HG03108 (cell line): ENCODE data around the gene CMKLR1.

Source experiments
- ATAC-seq: cut with Tn5 transposase; IDR thresholded peaks from one replicate; pipeline ENCODE4 v1.9.1; 2021; ENCODE audit warnings: moderate library complexity; ENCODE audit not compliant: unreplicated experiment

CMKLR1 gene

DNA sequence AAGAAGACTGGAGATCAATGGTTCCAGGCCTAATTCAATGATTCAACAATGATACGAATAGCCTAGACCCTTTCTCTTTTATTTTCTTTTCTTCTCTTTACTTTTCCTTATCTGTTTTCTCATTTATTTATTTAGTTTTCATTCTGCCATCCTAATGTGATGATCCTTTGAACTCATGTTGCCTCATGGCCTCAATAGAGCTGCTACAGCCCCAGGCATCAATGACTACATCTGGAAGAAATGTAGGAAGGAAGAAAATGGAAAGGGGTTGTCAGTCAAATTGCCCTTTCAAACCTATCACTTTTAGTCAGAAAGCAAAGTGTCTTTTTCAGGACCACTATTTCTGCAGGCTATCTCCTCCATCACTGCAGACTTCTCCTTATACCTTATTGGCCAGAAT, 69.9 kb downstream of the CMKLR1 start:
- no peak for ATAC-seq

DNA sequence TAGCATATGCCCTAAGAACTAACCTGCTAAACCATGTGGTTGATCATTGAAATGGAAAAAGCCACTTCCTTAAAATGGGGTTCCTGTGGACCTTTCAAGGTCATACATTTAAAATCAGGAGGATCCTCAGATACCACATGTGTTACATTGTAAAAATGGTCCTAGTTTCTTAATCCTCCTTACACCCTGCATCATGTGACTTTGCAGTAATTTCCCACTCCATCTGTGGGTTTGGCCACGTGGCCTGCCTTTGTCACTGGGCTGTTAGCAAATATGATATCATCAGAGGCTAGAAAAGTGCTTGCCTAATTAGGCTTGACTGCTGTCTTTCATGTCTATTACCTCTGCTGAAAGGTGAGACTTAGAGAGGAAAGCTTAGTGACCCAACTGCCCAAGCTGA, 70.7 kb downstream of the CMKLR1 start:
- ATAC-seq, result no peak

DNA sequence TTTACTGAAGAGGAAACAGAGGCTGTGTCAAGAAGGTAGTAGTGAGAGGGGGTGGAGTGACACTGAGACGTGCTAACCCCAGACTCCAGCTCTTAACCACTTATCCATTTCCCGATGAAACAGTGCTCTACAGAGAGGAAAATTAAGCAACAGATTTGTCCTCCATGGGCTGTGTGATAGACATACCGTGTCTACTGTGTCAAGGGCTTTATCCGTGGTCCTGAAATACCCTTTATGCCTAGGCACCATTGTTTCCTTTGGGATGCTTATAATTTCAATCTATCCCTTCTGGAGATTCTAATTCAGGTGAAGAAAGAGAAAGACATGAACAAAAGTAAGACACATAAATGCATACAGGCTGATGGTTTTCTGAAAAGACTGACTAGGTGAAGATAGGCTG, 71.7 kb downstream of the CMKLR1 start:
- no peak for ATAC-seq

DNA sequence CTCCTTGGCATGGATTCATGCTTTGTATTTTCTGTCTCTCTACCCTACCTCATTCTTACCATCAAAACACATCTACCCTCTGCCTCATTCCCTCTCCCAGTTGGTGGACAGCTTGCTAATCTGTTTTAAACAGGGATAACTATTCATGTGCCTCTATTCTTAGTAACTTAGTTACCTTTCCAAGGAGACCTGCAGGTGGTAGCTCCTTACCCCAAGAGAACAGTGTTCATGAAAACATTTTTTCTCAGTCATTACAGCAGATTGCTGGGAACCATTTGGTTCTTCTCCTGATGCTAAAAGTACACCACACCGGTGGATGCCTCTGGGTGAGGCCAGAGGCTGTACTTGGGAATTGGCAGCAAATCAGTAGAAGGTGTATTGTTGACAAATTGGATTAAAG, 73.0 kb downstream of the CMKLR1 start:
- ATAC-seq, result no peak

DNA sequence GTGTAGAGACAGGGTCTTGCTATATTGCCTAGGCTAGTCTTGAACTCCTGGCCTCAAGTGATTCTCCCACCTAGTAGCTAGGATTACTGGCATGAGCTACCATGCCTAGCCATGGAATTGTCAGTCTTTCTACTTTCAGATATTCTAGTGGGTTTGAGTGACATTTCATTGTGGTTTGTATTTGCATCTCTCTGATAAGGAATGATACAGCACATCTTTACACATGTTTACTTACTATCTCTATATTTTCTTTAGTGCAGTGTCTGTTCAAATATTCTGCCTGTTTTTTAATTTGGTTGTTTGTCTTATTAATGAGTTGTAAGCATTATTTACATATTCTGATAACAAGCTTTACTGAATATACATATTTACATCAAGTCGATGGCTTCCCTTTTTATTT, 73.6 kb downstream of the CMKLR1 start:
- ATAC-seq, result no peak

DNA sequence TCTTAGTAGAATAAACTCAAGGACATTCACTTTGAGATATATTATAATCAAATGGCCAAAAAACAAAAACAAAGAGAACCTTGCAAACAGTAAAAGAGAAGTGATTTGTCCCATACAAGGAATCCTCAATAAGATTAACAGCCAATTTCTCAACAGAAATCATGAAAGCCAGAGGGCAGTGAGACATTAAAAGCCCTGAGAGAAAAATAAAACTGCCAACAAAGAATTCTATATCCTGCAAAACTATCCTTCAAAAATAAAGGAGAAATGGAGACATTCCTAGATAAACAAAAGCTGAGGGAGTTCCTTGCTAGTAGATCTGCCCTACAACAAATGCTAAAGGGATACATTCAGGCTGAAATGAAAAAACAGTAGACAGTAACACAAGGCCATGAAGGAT, 78.1 kb downstream of the CMKLR1 start:
- ATAC-seq, result no peak

DNA sequence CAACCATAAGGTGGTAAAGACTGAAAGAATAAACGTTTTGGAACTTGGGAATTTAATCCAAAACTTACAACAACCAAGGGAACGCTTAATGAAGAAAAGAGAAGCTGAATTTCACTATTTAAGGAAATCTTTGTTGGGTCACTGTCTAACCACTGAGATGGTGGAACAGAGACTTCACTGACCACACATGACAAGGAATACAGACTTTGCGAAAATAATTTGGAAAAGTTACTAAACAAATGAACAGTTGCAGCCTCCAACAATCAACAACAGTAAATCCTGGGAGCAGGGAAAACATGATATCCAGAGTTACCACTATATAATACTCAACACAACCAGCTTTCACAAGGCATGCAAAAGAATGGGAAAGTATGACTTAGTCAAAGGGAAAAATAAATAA, 79.1 kb downstream of the CMKLR1 start:
- ATAC-seq, result no peak

DNA sequence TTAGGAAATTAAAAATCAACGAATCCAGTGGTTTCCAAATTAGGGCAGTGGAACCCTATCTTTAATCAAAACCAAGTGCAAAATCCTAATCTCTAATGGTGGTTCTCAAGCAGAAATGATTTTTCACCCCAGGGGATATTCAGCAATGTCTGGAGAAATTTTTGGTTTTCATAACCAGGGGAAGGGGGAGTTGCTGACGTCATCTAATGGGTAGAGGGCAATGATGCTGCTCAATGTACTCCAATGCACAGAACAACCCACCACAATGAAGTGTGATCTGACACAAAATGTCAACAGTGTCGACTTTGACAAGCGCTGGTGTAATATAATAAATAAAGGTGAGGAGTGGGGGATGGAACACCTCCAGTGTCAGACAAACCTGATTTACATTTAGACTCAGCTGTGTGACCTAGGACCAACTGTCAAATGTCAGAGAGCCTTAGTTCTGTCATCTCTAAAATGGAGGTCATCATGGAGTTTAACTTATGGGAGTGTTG, 81.5 kb downstream of the CMKLR1 start:
- no peak for ATAC-seq

DNA sequence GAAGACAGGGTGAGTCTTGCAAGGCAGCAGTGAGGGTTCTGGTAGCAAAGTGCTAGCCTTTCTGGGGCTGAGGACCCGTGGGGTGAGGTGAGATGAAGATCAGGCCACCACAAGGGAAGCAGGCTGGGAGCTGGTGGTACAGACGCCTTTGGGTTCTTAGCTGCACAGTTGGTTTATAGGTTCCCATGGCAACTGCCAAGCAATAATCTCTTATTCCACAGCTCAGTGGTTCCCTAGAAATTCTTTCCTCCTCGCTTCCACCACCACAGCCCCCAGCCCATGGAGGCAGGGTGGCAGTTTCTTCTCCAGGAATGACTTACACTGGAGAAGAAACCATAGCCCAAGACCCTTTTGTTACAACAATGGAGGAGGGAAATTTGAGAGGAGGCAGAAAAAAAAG, 82.1 kb downstream of the CMKLR1 start:
- ATAC-seq, result no peak

DNA sequence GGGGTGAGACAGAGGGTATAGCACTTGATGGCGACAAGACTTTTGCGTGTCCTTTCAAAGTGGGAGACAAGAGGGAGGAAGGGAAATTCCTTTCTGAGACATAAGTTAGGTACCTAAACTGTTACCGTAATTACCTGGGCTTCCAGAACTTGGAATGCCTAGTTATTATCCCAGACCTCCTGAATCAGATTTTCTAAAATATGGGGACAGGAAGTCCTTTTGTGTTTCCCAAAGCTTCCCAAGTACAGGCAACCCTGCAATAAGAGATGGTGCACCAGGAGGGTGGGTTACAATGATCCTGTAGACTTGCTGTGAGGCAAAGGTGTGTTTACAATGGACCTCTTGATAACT, 83.9 kb downstream of the CMKLR1 start:
- no peak for ATAC-seq

DNA sequence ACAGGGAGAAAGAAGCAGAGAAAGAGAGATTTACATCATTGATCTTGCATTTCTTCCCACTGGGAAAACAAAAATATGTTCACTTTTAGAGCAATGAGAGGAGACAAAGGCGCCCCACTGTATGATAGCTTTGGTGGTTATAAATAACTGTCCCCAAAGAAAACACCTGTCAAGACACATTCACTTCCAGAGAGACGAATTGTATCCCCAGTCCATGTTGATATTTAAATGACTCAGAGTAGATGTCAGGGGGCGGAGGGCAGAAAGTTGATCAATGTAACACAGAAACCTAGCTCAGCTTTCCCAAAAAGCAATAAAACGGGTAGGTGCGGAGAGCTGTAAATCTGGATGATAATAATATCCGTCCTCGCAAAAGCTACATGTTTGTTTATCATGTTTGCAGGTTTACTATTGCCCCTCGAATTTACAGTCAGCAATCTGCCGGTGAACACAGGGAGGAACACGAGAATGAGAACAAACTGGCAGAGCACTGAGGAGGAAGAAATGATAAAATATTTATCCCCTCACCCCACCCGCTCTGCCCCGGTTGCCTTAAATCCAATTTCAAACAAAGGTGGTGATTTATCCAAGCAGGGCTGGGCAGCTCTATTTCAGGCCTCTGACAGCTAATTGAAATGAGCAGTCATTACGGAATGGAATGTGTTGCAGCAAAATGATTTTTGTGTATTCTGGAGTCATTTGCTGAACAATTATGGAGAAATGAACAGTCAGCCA, 84.4 kb downstream of the CMKLR1 start:
- no peak for ATAC-seq

DNA sequence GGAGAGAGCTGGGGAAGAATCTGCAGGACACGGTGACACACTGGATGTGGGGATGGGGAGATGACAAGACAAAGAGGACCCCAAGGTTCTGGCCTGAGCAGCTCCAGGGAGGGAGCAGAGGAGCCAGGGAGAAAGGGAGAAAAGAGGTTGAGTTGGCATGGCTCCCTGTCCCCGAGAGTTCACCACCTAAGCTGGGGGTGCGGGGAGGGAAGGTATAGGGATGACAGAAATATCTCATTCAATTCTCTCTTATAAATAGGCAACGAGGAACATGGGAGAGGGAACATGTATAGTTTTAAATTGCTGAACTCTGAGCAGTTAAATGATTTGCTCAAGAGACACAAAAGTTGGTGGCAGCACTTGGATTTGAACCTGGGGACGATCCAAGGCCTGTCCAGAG, 85.1 kb downstream of the CMKLR1 start:
- ATAC-seq, result no peak

DNA sequence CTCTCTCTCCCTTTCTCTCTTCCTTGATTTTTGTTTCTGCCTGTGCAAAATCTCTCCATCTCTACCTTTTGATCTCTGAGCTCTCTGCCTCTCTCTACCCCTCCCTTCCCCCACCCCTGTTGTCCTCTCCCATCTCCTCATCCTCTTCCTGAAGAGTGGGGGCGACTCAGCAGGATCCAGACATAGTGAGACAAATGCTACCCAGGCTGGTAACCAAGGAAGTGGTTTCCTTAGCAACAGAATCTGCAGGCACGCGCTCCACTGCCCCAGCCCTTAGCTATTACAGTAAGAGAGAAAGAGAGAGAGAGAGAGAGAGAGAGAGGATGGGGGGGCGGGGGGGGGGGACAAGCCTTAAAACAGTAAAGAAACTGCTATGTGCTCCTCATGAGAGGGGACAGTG, 85.6 kb downstream of the CMKLR1 start:
- ATAC-seq, result no peak

DNA sequence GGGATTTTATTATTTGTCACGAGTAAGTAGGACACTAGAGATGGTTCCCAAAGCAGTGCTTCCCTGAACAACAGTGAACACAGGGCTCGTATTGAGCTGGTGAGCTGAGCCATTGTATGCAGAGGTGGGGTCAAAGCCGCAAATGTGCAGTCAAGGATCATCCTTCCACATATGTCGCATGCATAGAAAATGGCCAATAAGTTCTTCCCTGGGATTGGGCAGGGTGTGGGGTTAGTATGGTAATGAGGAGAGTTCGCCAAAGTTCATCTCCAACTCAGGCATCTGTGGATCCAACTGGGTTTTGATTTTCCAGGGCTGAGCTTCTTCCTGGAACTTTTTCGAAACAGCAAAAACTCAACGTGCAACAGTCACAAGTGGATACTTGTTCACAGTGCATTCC, 86.6 kb downstream of the CMKLR1 start:
- no peak for ATAC-seq

DNA sequence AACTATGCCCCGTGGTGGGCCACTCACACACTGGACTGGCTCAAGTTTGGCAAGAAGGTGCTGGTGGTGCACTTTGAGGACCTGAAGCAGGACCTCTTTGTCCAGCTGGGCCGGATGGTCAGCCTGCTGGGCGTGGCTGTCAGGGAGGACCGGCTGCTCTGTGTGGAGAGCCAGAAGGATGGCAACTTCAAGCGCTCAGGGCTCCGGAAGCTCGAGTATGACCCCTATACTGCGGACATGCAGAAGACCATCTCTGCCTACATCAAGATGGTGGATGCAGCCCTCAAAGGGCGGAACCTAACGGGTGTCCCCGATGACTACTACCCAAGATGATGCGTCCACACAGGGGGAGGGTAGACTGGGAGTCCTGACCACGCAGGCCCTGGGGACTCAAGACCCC, 91.1 kb downstream of the CMKLR1 start:
- ATAC-seq, result no peak

DNA sequence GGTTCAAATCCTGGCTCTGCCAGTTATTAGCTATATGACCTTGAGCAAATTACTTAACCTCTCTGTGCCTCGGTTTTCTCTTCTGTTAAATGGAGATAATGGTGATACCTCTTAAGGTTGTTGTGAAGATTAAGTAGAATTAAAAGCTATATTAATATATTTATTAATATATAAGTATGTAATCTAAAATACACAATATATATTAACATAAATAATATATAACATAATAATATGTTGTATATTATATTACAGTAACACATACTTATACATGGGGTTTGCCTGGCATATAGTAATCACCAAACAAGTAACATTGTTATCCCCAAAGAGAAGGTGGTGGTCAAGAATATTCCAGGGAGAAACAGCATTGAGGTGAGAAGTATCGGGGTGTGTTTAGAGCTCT, 92.0 kb downstream of the CMKLR1 start:
- no peak for ATAC-seq

DNA sequence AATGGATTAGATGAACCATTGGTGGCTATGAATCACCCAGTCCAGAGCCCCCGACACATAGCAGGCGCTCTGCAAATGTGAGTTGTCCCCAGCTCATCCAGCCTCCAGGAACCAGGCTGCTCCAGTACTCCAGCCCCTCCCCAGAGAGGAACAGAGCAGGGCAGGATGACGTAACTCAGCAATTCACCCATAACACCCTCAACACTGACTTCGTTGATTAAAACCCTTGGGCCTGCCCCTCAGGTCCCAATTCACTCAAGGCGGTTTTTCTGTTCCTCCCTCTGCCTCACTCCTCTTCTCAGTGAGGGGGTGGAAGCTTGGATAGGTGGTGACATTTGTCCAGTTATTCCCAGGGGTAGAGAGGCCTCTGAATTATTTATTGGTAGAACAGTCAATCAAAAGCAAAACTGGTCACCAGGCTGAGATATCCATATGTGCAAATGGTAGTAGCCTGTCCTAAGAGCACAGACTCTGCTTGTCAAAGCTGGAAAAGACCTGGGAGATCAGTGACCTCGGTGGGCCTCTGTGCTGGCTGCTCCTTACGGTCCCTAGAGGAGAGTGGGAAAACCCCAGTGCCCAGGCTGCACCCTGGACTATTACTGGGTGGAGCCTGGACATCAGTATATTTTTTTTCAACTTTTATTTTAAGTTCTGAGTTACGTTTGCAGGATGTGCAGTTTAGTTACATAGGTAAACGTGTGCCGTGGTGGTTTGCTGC, 97.0 kb downstream of the CMKLR1 start:
- no peak for ATAC-seq

DNA sequence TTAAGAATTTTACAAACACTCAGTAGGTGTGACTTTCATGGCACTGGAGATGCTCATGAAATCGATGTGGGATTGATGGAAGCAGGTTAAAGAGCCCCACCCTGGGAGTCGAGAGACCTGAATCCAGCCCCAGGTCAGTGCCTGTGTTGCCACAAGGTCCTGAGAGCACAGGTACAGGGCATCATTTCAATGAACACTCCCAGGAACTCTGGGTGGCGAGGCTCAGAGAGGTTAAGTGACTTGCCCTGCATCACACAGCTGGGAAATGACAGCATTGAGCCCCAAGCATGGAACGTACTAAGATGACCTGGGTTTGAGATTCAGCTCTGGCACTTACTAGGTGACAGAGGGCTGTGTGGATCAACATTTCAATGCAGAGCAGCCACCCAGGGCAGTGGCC, 98.2 kb downstream of the CMKLR1 start:
- ATAC-seq, result no peak

DNA sequence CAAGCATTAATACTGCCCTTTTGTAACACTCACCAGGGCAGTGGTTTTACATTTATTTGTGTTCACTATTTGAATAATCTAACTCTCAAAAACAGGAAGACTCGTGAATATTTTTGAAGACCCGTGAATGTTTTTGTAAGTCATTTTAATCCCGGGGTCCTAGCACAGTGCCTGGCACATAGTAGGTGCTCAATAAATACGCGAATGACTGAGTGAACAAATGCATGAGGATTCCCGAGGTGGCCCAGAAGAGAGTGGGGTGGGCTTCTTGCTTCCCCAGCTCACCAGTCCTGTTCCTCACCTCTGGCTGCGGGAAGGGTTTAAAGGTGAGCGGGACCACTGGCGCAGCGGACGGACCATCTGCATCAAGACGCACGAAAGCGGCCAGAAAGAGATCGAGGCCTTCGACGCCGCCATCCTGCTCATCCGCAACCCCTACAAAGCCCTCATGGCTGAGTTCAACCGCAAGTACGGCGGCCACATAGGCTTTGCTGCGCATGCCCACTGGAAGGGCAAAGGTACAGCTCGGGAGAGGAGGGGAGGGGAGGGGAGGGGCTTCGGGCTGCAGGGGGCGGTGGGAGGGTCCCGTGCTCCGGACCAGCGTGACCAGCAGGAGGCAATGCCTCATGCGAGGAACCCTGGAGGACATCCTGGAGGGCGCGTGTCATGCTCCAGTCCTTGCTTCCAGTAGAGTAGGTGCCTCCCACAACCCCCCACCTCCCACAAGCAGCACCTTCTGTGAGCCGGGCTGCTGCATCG, 98.9 kb downstream of the CMKLR1 start:
- ATAC-seq, result no peak

DNA sequence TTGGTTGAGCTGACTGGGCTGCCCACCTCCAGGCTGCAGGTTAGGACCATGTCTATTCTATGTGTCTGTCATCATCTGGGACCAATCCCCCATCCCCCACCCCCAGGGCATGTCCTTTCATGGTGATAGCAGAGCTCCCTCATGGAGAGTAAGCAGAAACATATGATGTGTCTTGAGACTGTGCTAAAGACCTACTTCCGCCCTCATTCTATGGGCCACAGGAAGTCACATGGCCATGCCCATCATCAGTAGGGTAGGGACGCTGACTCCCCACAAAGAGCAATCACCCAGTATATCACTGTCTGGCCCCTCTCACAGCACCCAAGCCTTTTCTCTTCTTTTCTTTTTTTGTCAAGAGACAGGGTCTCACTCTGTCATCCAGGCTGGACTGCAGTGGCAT, 99.7 kb downstream of the CMKLR1 start:
- no peak for ATAC-seq

DNA sequence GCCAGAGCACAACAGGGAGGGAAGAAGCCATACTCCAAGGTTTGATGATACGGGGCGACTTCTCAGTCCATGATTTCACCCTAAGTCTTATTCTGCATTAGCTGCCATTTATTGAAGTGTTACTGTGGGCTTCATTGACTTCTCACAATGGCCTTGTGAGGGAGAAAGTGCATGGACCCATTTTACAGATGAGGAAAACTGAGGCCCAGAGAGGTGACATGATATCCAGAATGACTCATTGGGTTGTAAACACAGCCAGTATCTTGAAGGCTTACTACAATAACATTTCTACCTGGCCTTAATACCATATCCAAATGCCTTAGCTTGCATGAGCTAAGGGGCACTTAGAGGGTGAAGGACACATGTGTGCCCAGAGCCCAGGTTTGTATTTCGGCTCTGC, 100.6 kb downstream of the CMKLR1 start:
- no peak for ATAC-seq
